ENCODE results near the gene ADPRS. TPM values are rescaled to one million over a fixed set of nuclear protein-coding genes. Genes with fewer than 3 reads are reported as not detected.

The ADPRS gene
- total and polyA plus RNA-seq, 9 of the 15 experiments (the other 6 are each of a cell fraction or from before 2014, with no cell fraction given), result 5.9 to 40.0 (median 27.4) TPM

- TF ChIP-seq, protein P1, sequence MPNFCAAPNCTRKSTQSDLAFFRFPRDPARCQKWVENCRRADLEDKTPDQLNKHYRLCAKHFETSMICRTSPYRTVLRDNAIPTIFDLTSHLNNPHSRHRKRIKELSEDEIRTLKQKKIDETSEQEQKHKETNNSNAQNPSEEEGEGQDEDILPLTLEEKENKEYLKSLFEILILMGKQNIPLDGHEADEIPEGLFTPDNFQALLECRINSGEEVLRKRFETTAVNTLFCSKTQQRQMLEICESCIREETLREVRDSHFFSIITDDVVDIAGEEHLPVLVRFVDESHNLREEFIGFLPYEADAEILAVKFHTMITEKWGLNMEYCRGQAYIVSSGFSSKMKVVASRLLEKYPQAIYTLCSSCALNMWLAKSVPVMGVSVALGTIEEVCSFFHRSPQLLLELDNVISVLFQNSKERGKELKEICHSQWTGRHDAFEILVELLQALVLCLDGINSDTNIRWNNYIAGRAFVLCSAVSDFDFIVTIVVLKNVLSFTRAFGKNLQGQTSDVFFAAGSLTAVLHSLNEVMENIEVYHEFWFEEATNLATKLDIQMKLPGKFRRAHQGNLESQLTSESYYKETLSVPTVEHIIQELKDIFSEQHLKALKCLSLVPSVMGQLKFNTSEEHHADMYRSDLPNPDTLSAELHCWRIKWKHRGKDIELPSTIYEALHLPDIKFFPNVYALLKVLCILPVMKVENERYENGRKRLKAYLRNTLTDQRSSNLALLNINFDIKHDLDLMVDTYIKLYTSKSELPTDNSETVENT (CRISPR knock-in tag; IDR thresholded peaks at IDR 0.05), result no peak
- TF ChIP-seq ILF3 (IDR thresholded peaks at IDR 0.05; ENCODE audit: borderline replicate concordance), result no peak
- 0 out of 2 replicates have a peak, but pooled peaks have one; percentile 40 for TF ChIP-seq ZKSCAN1 (IDR thresholded peaks at IDR 0.05; ENCODE audit: low read depth, low read length)
- no peak for TF ChIP-seq ZBTB5 (IDR thresholded peaks at IDR 0.05)
- TF ChIP-seq MLX (CRISPR knock-in tag; conservative IDR thresholded peaks at IDR 0.05), result 0 out of 4 replicates have a peak, but pooled peaks of 1 of the 2 experiments have one; percentile 76
- TF ChIP-seq SMAD4 (CRISPR knock-in tag; conservative IDR thresholded peaks at IDR 0.05), result no peak; the same call in 1 of the 2 replicates
- TF ChIP-seq ZNF174 (CRISPR knock-in tag; IDR thresholded peaks at IDR 0.05), result no peak
- no peak for TF ChIP-seq ZNF124 (CRISPR knock-in tag; IDR thresholded peaks at IDR 0.05)
- TF ChIP-seq ZNF23 (CRISPR knock-in tag; IDR thresholded peaks at IDR 0.05), result no peak
- TF ChIP-seq, protein P2, sequence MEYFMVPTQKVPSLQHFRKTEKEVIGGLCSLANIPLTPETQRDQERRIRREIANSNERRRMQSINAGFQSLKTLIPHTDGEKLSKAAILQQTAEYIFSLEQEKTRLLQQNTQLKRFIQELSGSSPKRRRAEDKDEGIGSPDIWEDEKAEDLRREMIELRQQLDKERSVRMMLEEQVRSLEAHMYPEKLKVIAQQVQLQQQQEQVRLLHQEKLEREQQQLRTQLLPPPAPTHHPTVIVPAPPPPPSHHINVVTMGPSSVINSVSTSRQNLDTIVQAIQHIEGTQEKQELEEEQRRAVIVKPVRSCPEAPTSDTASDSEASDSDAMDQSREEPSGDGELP (CRISPR knock-in tag; IDR thresholded peaks at IDR 0.05; ENCODE audit: borderline replicate concordance), result peak; percentile 54; the same call in 1 of the 2 replicates
- no peak for TF ChIP-seq ZFP30 (CRISPR knock-in tag; IDR thresholded peaks at IDR 0.05; ENCODE audit: borderline replicate concordance)
- no peak for TF ChIP-seq BRCA1 (IDR thresholded peaks at IDR 0.05)
- 0 out of 2 replicates have a peak, but pooled peaks have one; percentile 71 for TF ChIP-seq BRCA1 (CRISPR knock-in tag; IDR thresholded peaks at IDR 0.05)
- peak; percentile 31; the same call in 1 of the 2 replicates for TF ChIP-seq ESRRA (IDR thresholded peaks at IDR 0.05; ENCODE audit: borderline replicate concordance, low read depth)
- TF ChIP-seq MBD2 (IDR thresholded peaks at IDR 0.05; ENCODE audit: borderline replicate concordance, low read depth), result no peak
- TF ChIP-seq ELF2 (CRISPR knock-in tag; IDR thresholded peaks at IDR 0.05), result peak; percentile 16; the same call in 1 of the 2 replicates
- no peak for TF ChIP-seq HDAC3 (IDR thresholded peaks at IDR 0.05; ENCODE audit: borderline replicate concordance, partially characterized antibody)
- no peak for TF ChIP-seq HNRNPK (IDR thresholded peaks at IDR 0.05; ENCODE audit: low read depth, low read length, poor library complexity, severe bottlenecking)
- no peak for TF ChIP-seq ZNF431 (CRISPR knock-in tag; IDR thresholded peaks at IDR 0.05)
- no peak for TF ChIP-seq POLR2A (conservative IDR thresholded peaks at IDR 0.05)
- no peak; the same call in 1 of the 2 replicates for TF ChIP-seq E2F1 (CRISPR knock-in tag; IDR thresholded peaks at IDR 0.05)
- no peak for TF ChIP-seq CAMTA2 (CRISPR knock-in tag; conservative IDR thresholded peaks at IDR 0.05)
Measured at GRCh38 chr1:36099681-36100341, 11.1 kb downstream of the ADPRS start (continued).
